ENCODE results near the gene TRIM67. TPM values are rescaled to one million over a fixed set of nuclear protein-coding genes. Genes with fewer than 3 reads are reported as not detected.

Gene TRIM67
- polyA plus RNA-seq, 1 donor from 2014 or later = 8.0 TPM

DNA sequence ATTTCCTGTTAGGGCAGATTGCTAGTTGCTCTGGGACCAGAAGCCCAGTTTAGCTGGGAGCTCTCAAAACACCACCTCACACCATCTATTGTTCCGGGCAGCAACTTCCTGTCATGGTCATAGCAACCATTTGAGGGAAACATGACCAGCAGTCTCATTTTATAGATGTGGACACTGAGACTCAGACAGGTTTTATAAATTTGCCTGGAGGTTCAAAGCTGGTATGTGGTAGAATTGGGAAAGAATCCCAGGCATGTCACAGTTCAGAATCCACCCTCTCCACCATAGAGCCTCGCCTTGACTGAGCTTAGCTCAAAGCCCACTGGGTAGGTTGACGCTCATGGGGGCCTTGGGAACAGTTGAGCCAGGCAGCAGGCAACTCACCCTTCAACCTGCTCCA lies 14.0 kb upstream of the TRIM67 start:
- Histone ChIP-seq H3F3A (ENCODE audit: insufficient read depth, low read length, poor library complexity, severe bottlenecking) (no peaks in the 10 kb centered on the region), H3K27ac (ENCODE audit: low read length) (no peak overlapping the region), H3K4me2 (ENCODE audit: low read length) (no peak overlapping the region), H3K9me2 (ENCODE audit: insufficient read depth, low read length) (no peaks in the 10 kb centered on the region), H3K79me2 (replicated peaks; ENCODE audit: insufficient read depth, low read length) (no peaks in the 10 kb centered on the region), H2AFZ (ENCODE audit: low read depth, low read length) (no peak overlapping the region), H3K4me3 (ENCODE audit: low read length) (no peak overlapping the region), H3K9me3 (ENCODE audit: low read length) (no peaks in the 10 kb centered on the region), H4K20me1 (ENCODE audit: insufficient read depth) (no peaks in the 10 kb centered on the region), H3K9ac (ENCODE audit: low read length) (no peak overlapping the region), H3K27me3 (ENCODE audit: insufficient read depth, low read depth, low read length) (no peaks in the 10 kb centered on the region), H3K36me3 (ENCODE audit: insufficient read depth, low read length) (no peaks in the 10 kb centered on the region)
- no peak for TF ChIP-seq MXI1 (conservative IDR thresholded peaks at IDR 0.05; ENCODE audit: poor library complexity, severe bottlenecking)
- no peak for TF ChIP-seq RAD21 (conservative IDR thresholded peaks at IDR 0.05)
- TF ChIP-seq TAF1 (IDR thresholded peaks at IDR 0.05; ENCODE audit: low read depth) = no peak
- TF ChIP-seq CTCF (IDR thresholded peaks at IDR 0.05; ENCODE audit: poor library complexity, severe bottlenecking) = no peak
- TF ChIP-seq EZH2 (IDR thresholded peaks at IDR 0.05; ENCODE audit: borderline replicate concordance, insufficient read depth, low read length, poor library complexity, severe bottlenecking) = no peak
- no peak for TF ChIP-seq EP300 (conservative IDR thresholded peaks at IDR 0.05; ENCODE audit: poor library complexity, severe bottlenecking)
- TF ChIP-seq, protein P1, sequence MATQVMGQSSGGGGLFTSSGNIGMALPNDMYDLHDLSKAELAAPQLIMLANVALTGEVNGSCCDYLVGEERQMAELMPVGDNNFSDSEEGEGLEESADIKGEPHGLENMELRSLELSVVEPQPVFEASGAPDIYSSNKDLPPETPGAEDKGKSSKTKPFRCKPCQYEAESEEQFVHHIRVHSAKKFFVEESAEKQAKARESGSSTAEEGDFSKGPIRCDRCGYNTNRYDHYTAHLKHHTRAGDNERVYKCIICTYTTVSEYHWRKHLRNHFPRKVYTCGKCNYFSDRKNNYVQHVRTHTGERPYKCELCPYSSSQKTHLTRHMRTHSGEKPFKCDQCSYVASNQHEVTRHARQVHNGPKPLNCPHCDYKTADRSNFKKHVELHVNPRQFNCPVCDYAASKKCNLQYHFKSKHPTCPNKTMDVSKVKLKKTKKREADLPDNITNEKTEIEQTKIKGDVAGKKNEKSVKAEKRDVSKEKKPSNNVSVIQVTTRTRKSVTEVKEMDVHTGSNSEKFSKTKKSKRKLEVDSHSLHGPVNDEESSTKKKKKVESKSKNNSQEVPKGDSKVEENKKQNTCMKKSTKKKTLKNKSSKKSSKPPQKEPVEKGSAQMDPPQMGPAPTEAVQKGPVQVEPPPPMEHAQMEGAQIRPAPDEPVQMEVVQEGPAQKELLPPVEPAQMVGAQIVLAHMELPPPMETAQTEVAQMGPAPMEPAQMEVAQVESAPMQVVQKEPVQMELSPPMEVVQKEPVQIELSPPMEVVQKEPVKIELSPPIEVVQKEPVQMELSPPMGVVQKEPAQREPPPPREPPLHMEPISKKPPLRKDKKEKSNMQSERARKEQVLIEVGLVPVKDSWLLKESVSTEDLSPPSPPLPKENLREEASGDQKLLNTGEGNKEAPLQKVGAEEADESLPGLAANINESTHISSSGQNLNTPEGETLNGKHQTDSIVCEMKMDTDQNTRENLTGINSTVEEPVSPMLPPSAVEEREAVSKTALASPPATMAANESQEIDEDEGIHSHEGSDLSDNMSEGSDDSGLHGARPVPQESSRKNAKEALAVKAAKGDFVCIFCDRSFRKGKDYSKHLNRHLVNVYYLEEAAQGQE (IDR thresholded peaks at IDR 0.05; ENCODE audit: borderline replicate concordance) = no peak
- no peak for TF ChIP-seq SMC3 (conservative IDR thresholded peaks at IDR 0.05; ENCODE audit: poor library complexity)
- TF ChIP-seq POLR2AphosphoS5 (IDR thresholded peaks at IDR 0.05) = no peak

DNA sequence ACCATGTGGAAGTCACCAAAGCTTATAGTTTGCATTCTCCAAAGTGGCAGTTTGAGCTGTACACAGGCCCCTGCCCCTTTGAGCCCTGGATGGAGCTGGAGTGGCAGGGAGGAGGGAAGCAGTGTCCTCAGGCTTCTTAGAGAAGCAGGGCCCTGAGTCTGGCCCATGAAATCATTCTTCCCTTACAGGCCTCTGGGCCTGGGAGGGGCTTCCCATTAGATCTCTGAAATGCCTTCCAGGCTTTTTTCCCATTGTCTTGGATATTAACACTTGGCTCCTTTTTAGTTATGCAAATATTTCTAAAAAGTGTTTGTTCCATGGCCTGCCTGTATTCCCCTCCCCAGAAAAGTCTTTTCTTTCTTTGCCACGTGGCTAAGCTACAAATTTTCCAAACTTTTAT lies 10.0 kb upstream of the TRIM67 start:
- Histone ChIP-seq H3F3A (ENCODE audit: insufficient read depth, low read length, poor library complexity, severe bottlenecking) (no peaks in the 10 kb centered on the region), H3K4me2 (ENCODE audit: low read length) (no peak overlapping the region), H2AFZ (ENCODE audit: low read depth, low read length) (no peak overlapping the region), H3K27me3 (ENCODE audit: insufficient read depth, low read depth, low read length) (no peaks in the 10 kb centered on the region), H4K20me1 (ENCODE audit: insufficient read depth) (no peaks in the 10 kb centered on the region), H3K36me3 (ENCODE audit: insufficient read depth, low read length) (no peaks in the 10 kb centered on the region), H3K9me3 (ENCODE audit: low read length) (no peaks in the 10 kb centered on the region), H3K4me3 (ENCODE audit: low read length) (no peak overlapping the region), H3K27ac (ENCODE audit: low read length) (no peak overlapping the region), H3K9ac (ENCODE audit: low read length) (no peak overlapping the region), H3K79me2 (replicated peaks; ENCODE audit: insufficient read depth, low read length) (no peaks in the 10 kb centered on the region), H3K9me2 (ENCODE audit: insufficient read depth, low read length) (no peaks in the 10 kb centered on the region)
- TF ChIP-seq CTCF (IDR thresholded peaks at IDR 0.05; ENCODE audit: poor library complexity, severe bottlenecking) (no peak), POLR2AphosphoS5 (IDR thresholded peaks at IDR 0.05) (no peak), TAF1 (IDR thresholded peaks at IDR 0.05; ENCODE audit: low read depth) (no peak), SMC3 (conservative IDR thresholded peaks at IDR 0.05; ENCODE audit: poor library complexity) (no peak), EP300 (conservative IDR thresholded peaks at IDR 0.05; ENCODE audit: poor library complexity, severe bottlenecking) (no peak), EZH2 (IDR thresholded peaks at IDR 0.05; ENCODE audit: borderline replicate concordance, insufficient read depth, low read length, poor library complexity, severe bottlenecking) (no peak), RAD21 (conservative IDR thresholded peaks at IDR 0.05) (no peak)

Data from neural cell (in vitro differentiated cells).